ENCODE results near the gene RBBP5.
"Not testable (repeated sequence)": the region's sequence is repeated elsewhere in the genome, so short reads cannot be mapped to it uniquely, and the experiment has no call there.

The RBBP5 gene, protein sequence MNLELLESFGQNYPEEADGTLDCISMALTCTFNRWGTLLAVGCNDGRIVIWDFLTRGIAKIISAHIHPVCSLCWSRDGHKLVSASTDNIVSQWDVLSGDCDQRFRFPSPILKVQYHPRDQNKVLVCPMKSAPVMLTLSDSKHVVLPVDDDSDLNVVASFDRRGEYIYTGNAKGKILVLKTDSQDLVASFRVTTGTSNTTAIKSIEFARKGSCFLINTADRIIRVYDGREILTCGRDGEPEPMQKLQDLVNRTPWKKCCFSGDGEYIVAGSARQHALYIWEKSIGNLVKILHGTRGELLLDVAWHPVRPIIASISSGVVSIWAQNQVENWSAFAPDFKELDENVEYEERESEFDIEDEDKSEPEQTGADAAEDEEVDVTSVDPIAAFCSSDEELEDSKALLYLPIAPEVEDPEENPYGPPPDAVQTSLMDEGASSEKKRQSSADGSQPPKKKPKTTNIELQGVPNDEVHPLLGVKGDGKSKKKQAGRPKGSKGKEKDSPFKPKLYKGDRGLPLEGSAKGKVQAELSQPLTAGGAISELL

DNA sequence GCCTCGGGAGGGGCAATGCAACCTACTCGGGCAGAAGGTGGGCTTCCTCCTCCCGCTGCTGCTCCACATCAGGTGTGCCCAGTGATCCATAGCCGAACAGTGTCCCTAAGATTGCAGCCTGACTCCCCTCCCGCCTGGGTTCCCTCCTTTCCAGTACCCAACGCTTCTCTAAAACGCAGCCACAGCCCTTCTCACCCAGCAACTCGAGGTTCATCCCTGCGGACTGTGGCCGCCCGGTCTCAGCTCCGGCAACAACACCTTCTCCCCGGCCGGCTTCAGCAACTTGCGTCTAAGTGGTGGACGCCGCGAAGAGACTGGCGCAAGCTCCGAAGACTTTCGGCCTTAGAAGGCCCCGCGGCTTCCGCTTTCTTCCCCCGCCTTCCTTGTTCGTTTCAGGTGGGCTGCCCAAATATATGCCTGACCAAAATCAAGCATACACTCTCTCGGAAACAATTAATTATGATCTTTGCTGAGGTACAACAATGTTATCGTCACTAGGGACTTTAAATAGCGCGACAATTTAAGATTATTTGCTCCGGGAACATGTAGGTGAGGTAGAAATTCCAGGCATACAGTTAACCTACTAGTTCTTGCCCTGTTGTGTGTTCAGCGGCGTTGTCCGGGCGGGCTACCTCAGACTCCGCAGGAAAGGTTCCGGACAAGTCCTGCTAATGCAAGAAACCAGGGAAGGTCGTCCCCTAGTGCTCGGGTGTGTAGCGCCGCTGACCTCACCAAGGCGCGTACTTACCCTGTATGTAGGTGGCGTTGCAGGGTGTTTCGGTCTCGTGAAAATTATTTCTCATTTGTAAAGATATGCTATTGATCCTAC, at the start of gene RBBP5:
RBBP5 (minus strand) TSS at position 319 of the 829 bp plus-strand sequence; CDS start at position 214, 105 bp downstream.
- DNase-seq: peak; percentile 92 to 97

DNA sequence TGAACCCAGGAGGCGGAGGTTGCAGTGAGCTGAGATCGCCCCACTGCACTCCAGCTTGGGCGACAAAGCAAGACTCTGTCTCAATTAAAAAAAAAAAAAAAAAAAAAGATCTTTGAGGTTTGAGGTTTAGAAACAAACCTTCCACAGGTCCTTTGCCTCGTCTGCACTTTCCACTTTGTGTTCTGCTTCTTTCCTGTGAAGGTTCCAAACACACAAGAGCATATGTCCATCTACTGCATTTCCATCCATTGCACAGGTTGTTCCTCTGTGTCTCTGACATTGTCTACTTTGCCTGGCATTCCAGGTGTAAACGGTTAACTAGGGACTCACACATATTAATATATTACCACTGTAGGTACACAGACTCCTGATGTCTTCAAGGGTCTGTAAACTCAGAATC, 49.6 kb upstream of the RBBP5 start:
- DNase-seq: no peak

DNA sequence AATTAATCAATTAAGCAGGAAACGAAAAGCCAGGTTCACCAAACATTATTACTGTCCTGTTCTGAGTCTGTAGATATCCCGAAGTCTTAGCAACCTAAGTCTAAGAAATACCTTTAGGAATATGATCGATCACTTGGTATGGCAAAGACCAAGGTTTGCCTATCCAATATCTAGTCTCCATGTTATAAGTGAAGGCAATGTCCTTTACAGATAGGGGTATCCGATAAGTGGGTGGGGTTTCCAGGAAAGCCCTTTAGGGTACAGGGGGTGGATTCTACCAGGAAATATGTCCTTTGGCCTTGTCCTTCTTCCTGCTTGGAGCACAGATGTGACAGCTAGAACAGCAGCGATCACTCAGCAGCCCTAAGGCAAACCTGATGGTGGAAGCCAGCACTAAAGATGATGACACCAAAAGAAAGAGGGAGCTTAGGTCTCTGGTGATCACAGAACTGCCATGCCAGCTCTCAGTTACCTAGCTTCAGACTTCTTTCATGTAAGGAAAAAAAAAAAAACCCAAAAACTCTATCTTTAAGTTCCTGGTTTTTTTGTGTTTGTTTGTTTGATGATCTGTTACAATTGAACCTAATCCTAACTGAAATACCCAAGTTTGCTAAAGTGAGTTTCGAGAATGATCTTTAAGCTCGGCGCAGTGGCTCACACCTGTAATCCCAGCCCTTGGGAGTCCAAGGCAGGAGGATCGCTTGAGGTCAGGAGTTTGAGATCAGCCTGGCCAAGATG, 48.9 kb upstream of the RBBP5 start:
- no peak for DNase-seq

DNA sequence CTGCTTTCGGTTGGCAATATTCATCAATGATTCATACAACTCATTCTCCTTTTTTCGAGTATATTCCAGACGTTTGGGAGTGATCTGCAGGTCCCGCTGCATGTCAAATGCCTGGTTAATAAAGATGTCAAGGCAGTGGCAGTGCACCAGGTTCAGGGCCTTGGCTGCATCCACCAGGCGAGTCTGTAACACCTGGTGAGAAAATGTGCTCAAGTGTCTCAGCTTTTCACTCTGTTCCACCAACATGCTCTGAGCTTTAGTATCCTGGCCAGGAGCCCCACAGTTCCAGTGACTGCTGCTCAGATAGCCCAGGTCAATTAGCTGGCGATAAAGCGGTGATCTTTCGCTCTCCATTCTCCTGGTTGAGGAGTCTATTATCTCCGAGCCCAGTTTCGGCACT, 47.5 kb upstream of the RBBP5 start:
- DNase-seq: no peak

DNA sequence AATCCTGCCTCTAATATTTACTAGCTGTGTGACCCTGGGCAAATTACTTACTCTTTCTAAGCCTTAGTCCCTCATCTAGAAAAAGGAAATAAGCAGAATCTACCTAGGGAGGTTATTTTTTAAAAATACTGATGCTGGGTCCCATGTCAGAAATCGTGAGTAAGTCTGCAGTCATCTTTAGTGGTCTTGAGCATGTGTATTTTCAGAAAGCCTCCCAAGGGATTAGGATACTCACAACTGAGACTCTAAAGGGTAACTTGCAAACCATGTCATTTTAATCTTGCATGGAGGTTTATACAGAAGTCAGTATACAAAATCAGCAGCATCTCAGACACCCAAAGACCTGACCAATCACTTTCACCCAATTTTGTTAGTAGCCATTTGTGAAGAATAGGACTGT, 46.5 kb upstream of the RBBP5 start:
- no peak for DNase-seq

DNA sequence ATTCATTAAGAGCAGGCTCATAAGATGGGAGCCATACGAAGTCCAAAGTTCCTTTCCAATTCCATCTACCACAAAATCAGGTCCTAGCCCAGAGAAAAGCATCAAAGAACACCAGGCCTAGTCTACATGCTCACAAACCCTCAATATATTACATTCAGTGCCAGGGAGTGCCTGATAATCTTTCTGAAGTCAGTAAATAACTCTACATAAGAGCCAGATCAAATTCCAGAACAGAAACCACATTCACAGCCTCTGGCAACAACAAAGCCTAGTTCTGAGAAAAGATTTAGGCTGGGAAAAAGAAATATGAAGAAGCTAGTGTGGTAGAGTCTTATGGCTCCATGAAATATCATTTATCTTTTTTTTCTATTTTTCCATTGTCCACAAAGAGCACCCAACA, 40.5 kb upstream of the RBBP5 start:
- DNase-seq: no peak

DNA sequence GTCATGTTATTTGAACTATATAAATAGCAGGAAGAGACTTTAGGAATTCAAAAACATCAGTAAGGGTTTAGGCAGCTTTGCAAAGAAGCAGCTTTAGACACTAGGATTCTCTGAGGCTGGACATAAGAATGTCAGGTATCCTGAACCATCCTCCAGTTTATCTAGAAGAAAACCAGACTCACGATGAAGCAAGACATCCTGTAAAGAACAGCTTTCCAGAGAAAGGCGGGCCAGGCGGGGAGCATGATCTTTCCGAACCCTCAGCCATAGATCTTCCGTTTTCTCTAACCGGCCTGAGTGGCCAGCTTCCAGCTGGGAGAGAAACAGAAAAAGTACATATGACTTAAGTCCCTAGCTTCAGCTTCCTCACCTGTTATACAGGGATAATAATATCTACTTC, 39.3 kb upstream of the RBBP5 start:
- no peak for DNase-seq

DNA sequence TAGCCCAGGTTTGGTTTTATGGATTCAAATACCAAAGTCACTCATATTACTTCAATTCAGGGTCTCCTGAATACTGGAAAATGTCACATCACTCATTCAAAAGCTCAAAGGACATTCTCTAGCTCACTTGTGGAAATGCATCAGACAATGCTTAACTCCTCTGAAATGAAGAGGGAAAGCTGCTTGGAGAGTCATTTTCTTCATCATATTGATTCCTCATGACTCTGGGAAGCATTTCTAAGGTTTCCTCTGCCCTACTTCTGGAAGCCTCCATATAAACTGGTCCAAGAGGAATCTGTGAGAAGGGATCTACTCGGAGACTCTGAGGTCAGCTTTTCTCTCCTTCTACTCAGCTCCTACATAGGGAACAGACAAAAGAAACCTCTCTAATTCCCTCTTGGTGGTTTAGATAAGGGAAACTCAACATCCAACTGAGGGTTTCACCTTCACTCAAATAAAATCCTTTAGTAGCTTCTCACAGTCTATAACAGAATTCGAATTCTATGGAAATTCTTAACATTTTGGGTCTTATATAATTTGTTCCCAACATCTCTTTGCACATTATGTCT, 36.4 kb upstream of the RBBP5 start:
- no peak for DNase-seq

DNA sequence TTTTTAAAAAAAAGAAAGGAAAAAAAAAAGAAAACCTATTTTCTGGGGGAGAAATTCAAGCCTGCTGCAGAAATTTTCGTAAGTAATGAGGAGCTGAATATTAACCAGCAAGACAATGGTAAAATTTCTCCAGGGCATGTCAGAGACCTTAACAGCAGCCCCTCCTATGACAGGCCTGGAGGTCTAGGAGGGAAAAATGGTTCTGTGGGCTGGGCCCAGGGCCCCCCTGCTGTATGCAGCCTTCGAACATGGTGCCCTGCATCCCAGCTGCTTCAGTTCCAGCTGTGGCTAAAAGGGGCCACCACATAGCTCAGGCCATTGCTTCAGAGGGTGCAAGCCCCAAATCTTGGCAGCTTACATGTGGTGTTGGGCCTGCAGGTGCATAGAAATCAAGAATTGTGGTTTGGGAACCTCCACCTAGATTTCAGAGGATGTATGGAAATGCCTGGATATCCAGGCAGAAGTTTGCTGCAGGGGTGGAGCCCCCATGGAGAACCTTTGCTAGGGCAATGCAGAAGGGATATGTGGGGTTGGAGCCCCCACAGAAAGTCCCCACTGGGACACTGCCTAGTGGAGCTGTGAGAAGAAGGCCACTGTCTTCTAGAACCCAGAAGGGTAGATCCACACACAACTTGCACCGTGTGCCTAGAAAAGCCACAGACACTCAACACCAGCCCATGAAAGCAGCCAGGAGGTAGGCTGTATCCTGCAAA, 34.0 kb upstream of the RBBP5 start:
- DNase-seq: not testable (repeated sequence)

DNA sequence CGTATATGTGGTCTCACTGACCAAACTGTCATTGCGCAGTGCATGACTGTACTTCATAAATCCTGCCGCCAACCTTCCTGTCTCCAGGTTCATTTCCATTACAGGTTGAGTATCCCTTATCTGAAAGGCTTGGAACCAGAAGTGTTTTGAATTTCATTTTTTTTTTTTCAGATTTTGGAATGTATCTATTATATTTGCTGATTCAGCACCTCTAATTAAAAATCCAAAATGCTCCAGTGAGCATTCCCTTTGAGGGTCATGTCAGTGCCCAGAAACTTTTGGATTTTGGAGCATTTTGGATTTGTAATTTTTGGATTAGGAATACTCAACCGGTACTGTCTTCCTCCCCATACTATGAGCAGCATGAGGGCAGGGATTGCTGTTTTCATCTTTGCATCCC, 30.7 kb upstream of the RBBP5 start:
- DNase-seq: no peak

DNA sequence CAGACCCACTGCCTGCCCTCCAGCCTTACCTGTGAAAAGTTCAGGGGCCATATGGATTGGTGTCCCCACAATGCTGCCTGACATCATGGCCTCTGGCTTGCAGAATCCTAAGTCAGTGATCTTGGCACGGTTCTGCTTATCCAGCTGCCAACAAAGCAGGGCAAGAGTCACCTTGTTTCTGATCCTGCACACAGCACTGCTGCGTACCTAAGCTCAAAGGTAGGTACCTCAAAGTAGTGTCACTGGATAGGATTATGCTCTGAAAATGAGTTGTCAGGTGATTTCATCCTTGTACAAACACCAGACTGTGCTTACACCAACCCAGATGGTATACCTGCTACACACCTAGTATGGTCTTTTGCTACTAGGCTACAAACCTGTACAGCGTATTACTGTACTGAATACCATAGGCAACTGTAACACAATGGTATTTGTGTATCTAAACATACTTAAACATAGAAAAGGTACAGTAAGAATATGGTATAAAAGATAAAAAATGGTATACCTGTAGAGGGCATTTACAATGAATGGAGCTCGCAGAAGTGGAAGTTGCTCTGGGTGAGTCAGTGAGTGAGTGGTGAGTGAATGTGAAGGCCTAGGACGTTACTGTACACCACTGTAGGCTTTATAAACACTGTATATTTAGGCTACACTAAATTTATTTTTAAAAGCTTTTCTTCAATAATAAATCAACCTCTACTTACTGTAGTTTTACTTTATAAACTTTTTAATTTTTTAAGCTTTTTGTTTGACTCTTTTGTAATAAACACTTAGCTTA, 29.1 kb upstream of the RBBP5 start:
- no peak for DNase-seq

DNA sequence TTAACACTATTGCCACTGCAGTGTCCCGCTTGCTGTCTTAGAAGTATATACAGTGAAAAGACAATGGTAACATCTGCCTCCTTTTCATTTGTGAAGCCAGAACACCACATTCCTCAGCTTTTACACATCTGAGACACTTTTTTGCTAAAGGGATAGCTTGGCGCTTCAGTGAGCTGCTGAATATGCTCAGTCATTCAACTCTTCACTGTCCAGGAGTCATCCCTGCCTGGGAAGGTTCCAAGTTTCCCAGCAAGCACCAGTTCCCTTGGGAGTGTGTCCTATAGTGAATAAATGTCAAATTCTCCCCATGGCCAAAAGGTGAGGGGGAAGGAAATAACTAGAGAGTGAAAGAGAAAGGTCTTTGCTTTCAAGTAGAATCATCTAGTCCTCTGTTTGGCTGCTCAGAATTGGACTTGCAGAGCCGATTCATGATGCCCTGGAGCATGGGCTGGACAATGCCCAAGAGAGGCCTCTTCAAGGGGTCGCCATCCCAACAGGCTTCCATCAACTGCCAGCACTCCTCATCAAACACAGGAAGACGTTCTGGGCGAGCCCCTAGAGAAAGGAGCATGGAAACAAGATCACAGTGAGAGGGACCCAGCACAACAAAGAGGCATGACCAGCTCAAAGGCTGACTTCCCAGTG, 25.5 kb upstream of the RBBP5 start:
- no peak for DNase-seq

DNA sequence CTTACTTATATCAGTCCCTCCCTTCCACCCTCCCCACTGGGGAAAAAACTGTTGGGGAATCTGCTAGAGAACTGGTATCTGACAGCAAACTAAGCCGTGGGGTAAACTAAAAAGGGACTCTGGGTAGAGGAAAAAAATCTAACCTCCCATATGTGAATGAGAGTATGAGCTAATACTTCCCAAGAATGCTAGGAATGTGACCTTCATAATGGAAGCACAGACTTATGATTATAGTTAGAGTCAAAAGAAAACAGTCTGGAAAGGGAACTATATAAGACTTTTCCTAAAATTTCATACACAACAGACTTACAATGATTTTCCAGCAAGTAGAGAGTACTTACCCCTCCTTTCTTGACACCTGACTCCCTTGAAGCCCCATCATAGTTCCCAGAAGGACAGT, 23.0 kb upstream of the RBBP5 start:
- no peak for DNase-seq

DNA sequence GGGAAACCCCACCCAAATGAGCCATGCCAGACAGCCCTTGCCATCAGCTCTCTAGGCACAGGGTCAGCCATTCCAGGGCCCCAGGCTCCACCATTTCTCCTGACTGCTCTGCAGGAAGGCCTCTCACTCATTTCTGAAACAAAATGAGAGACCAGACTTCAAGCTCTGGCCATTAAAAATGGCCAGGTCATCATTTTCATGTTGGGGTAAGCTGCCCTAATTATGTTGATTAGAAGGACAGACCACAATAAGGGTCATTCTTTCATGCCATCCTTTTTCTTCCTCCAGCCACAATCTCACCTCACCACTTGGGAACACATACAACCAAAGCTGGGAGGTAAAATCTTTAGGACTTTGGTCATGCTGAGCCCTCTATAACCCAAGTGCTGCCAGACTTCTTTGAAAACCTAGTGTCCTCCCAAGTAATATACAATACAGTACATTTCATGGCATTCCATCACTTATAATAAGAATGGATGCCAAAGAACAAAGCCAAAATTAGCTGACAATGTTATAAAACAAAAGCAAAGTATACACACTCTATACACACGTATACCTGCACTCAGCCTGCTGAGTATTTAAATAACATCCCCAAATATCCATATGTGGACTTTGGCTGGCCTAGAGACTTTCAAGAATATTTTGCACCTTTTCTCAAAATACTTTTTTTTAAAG, 22.4 kb upstream of the RBBP5 start:
- no peak for DNase-seq

DNA sequence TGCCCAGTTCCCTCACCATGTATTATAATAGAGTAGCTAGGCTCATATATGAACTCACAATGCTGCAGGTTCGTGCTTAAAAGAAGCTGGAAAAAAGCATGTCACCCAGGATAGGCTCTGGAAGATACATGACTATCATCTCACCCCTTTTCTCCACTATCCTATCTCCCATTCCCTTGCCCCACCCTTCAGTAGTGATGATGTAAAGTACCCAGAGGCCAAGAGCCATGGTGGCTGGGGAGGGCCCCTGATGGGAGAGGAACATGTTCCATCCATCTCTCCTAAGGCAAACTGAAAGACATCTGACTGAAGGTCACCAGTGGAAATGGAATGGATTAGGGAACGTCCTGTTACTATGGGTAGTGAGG, 20.3 kb upstream of the RBBP5 start:
- no peak for DNase-seq

DNA sequence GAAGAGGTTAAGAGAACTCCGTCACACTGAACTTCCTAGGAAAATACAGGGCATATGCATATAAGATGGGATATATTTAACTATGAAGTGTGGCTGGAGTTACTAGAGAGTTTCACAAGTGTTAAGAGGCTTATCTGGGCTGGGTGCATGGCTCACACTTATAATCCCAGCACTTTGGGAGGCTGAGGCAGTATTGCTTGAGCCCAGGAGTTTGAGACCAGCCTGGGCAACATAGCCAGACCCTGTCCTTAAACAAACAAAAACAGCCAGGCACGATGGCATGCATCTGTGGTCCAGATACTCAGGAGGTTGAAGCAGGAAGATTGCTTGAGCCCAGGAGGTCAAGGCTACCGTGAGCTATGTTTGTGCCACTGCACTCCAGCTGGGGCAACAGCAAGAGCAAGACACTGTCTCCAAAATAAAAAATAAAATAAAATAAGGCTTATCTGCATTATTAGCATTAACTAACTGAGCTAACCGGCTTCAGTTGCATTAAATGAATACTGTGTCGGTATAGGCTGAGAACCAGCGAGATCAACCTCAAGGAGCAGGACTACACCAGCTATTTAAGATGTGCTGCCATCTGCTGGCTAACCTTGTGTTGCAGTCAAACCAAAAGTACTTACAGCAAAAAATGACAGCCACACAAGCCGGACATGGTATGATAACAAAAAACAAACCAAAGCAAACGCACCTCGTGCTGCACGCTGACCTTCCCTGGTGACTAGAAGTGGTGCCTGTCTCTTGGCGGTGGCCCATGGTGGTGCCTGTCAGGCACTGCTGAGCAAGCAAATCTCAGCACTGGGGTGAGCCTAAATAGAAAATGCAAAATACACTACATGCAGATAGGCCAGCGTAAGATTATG, 19.7 kb upstream of the RBBP5 start:
- peak; percentile 57 to 79 for DNase-seq

DNA sequence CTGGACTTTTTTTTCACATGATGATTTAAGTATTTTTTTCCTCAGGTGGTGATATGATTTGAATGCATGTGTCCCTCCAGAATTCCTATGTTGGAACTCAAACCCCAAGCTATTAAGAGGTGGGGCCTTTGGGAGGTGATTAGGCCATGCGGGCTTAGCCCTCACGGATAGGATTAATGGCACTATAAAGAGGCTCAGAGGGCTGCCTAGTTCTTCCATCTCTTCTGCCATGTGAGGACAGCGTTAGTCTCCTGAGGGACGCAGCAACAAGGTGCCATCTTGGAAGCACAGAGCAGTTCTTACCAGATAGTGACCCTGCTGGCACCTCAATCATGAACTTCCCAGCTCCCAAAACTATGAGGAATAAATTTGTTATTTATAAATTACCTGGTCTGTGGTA, 18.3 kb upstream of the RBBP5 start:
- DNase-seq: no peak

DNA sequence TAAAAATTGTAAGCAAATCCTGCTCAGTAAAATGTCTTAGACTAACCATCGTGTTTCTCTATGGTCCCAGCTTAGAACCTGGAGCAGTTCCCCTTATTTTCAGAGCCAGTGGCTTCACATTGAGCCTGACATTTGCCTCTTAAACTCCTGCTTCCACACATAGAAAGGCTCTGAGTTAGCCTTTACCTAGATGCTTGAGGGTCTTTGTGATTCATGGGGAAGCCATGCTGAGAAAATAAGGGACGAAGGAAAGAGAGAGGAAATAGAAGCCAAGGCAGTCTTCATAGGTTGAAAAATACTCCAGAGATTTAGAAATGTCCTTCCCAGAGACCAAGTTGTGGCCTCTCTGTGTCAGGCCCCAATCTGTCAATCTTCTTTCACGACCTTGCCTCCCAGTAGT, 16.1 kb upstream of the RBBP5 start:
- no peak for DNase-seq

DNA sequence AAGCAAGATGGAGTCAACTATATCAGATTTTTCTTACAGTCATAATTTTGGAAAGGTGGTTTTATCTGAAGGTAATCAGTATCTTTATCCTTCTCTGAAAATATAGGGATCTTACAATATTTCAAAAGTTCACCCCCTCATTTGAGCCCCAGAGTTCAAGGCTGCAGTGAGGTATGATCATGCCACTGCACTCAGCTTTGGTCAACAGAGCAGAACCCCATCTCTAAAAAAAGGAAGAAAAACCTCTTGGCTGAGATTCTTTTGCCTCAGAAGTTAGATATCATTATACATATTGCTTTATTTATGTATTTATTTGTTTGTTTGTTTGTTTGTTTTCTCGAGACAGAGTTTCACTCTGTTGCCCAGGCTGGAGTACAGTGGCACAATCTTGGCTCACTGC, 11.5 kb upstream of the RBBP5 start:
- no peak for DNase-seq
